ENCODE measurements around the gene DPH7. TPM values are rescaled to one million over a fixed set of nuclear protein-coding genes. Genes with fewer than 3 reads are reported as not detected.
A peak's percentile ranks its signal among the peaks of the same experiment; 100 is the strongest.

The DPH7 gene
- total RNA-seq, 1 experiment from 2014 or later = 35.9 TPM

GRCh38 chr9:137592767-137593166 is 14.0 kb upstream of the DPH7 start:
- Histone ChIP-seq H3K4me1 (ENCODE audit: control insufficient read depth, insufficient read depth, low read length) (peaks cover 3% of the 10 kb centered on the region; the same call in 1 of the 2 replicates), H3K27me3 (ENCODE audit: control insufficient read depth, insufficient read depth, low read length) (no peaks in the 10 kb centered on the region), H3K27ac (ENCODE audit: low read length) (no peak overlapping the region), H3K4me3 (ENCODE audit: low read depth in 2 of 2, low read length in 2 of 2) (no peak overlapping the region), H3K9me3 (ENCODE audit: control insufficient read depth, insufficient read depth, low read depth, low read length) (no peaks in the 10 kb centered on the region), H3K36me3 (ENCODE audit: control insufficient read depth, insufficient read depth, low read length) (no peaks in the 10 kb centered on the region; the same call in 1 of the 2 replicates)
- CTCF ChIA-PET = no interaction called here
- DNase-seq (ENCODE audit: low read depth, low spot score) (no peak), ATAC-seq (no peak)
- no TSS peak for BruUV-seq (replicated peaks)
- in situ Hi-C loops (cut with HindIII; ENCODE audit: low pct_unique_long_range_greater_than_20kb, low sequenced_read_pairs) = no loop called here
- intact Hi-C loops (cut with micrococcal nuclease; ENCODE audit: unreplicated experiment) = no loop called here
- no peak for TF ChIP-seq SIN3A (IDR thresholded peaks at IDR 0.05; ENCODE audit: borderline replicate concordance, insufficient read depth, low read depth, low read length)
- POLR2A ChIA-PET = no interaction called here

DNA sequence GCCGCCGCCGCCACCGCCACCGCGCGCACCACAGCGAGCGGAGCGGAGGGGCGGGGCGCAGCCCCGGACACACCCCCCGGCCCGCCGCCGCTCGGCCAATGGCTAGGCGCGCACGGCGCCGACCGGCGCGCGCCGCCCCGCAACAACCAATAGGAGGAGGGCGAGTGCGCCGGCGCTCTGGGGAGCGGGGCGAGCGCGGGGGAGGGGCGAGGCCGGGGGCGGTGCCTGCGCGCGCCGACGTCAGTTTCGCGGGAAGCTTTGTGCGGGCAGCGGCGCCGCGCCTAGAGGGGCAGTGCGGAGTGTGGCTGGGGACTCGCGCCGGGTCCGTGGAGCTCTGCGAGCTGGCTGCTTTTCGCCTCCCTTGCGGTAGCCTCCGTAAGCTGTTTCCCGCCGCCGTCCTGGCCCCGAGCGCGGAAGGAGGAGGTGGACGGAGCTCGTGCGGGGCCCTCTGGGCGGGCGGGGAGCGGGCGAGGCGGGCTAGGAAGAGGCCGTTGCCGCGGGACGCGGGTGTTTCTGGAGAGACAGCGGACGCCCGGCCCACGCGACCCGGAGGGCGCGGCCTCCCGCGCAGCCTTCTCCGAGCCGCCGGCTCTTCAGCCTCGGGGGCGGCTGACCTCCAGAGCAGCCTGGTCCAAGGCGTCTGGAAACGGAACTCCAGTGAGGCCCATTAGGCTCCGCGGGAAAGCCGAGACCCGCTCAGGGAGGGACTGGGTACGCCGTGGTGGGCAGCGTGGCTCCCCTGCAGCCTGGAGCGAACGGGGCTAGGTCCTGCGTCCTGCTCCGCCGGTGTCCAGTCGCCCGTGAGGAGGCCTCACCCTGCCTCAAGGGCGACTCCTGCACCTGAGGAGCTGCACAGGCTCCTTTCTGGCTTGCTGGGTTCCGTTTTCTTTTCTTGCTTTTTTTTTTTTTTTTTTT is 12.0 kb upstream of the DPH7 start, which contains the start of gene ZMYND19:
Gene ZMYND19 (minus strand): TSS at position 44 of the 915 bp plus-strand sequence. CDS start 249 bp downstream, outside the sequence.
- in situ Hi-C loops (cut with HindIII; ENCODE audit: low pct_unique_long_range_greater_than_20kb, low sequenced_read_pairs) (no loop called here), intact Hi-C loops (cut with micrococcal nuclease; ENCODE audit: unreplicated experiment) (no loop called here)
- H3K4me1 ChIP-seq (ENCODE audit: control insufficient read depth, insufficient read depth, low read length) = peaks cover 3% of the 10 kb centered on the region; the same call in 1 of the 2 replicates
- ChIA-PET POLR2A (interaction anchor here (0.6 kb wide), 2 partner anchors 14 to 149 kb away, joined by 3 to 8 read pairs; partner anchors contain the start of gene ENTPD8), CTCF (no interaction called here)
- TF ChIP-seq TCF7L2 (IDR thresholded peaks at IDR 0.05; ENCODE audit: low read depth, low read length) (no peak), SIN3A (IDR thresholded peaks at IDR 0.05; ENCODE audit: borderline replicate concordance, insufficient read depth, low read depth, low read length) (peak; percentile 83; the same call in 1 of the 2 replicates)
- TF ChIP-seq, protein P1, sequence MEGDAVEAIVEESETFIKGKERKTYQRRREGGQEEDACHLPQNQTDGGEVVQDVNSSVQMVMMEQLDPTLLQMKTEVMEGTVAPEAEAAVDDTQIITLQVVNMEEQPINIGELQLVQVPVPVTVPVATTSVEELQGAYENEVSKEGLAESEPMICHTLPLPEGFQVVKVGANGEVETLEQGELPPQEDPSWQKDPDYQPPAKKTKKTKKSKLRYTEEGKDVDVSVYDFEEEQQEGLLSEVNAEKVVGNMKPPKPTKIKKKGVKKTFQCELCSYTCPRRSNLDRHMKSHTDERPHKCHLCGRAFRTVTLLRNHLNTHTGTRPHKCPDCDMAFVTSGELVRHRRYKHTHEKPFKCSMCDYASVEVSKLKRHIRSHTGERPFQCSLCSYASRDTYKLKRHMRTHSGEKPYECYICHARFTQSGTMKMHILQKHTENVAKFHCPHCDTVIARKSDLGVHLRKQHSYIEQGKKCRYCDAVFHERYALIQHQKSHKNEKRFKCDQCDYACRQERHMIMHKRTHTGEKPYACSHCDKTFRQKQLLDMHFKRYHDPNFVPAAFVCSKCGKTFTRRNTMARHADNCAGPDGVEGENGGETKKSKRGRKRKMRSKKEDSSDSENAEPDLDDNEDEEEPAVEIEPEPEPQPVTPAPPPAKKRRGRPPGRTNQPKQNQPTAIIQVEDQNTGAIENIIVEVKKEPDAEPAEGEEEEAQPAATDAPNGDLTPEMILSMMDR (IDR thresholded peaks at IDR 0.05) = no peak
- ATAC-seq (peak; percentile 98), DNase-seq (ENCODE audit: low read depth, low spot score) (no peak)
- H3K4me3 ChIP-seq (ENCODE audit: low read depth in 2 of 2, low read length in 2 of 2) = peak within 1 kb of the TSS; percentile 59 to 63
- no peaks in the 10 kb centered on the region for H3K9me3 ChIP-seq (ENCODE audit: control insufficient read depth, insufficient read depth, low read depth, low read length)
- H3K36me3 ChIP-seq (ENCODE audit: control insufficient read depth, insufficient read depth, low read length) = no peaks in the 10 kb centered on the region; the same call in 1 of the 2 replicates
- BruUV-seq (replicated peaks) = no TSS peak
- no peaks in the 10 kb centered on the region for H3K27me3 ChIP-seq (ENCODE audit: control insufficient read depth, insufficient read depth, low read length)
- 0 out of 2 replicates have a peak within 1 kb of the TSS, but pooled peaks have one; percentile 54 for H3K27ac ChIP-seq (ENCODE audit: low read length)

DNA sequence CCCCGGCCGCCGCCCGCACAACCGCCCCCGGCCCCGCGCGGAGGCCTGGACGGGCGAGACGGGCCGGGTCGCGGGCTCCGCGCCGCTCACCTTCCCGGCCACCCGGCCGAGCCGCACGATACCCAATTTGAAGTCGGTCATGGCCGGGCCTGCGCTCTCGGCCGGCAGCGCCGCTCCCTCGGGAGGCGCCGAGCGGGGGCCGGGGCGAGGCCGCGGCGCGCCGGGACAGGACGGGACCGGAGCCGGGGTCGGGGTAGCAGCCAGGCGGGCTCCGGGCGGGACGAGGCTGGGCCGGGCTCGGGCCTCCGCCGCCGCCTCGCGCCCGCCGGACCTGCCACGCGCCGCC is 11.4 kb upstream of the DPH7 start:
- TF ChIP-seq SIN3A (IDR thresholded peaks at IDR 0.05; ENCODE audit: borderline replicate concordance, insufficient read depth, low read depth, low read length) (no peak), REST (IDR thresholded peaks at IDR 0.05; ENCODE audit: insufficient read depth in 1 of 2, low read depth in 2 of 2, low read length in 1 of 2) (no peak), POLR2AphosphoS5 (IDR thresholded peaks at IDR 0.05; ENCODE audit: low read depth, low read length) (no peak), TCF7L2 (IDR thresholded peaks at IDR 0.05; ENCODE audit: low read depth, low read length) (no peak)
- TF ChIP-seq, protein P1 (IDR thresholded peaks at IDR 0.05) = no peak
- in situ Hi-C loops (cut with HindIII; ENCODE audit: low pct_unique_long_range_greater_than_20kb, low sequenced_read_pairs) = no loop called here
- H3K9me3 ChIP-seq (ENCODE audit: control insufficient read depth, insufficient read depth, low read depth, low read length) = no peaks in the 10 kb centered on the region
- H3K4me3 ChIP-seq (ENCODE audit: low read depth in 2 of 2, low read length in 2 of 2) = peak overlapping the region in 1 of 2 experiments; percentile 57; a peak in 2 of 4 replicates
- ATAC-seq = peak; percentile 52
- H3K36me3 ChIP-seq (ENCODE audit: control insufficient read depth, insufficient read depth, low read length) = no peaks in the 10 kb centered on the region; the same call in 1 of the 2 replicates
- H3K27me3 ChIP-seq (ENCODE audit: control insufficient read depth, insufficient read depth, low read length) = no peaks in the 10 kb centered on the region
- peaks cover 3% of the 10 kb centered on the region; the same call in 1 of the 2 replicates for H3K4me1 ChIP-seq (ENCODE audit: control insufficient read depth, insufficient read depth, low read length)
- intact Hi-C loops (cut with micrococcal nuclease; ENCODE audit: unreplicated experiment) = no loop called here
- no peak for DNase-seq (ENCODE audit: low read depth, low spot score)
- ChIA-PET CTCF (no interaction called here), POLR2A (interaction anchor here (0.6 kb wide), 1 partner anchor 149 kb away, joined by 3 read pairs; the partner anchor contains the start of gene ENTPD8)
- BruUV-seq (replicated peaks) = no TSS peak
- no peak overlapping the region for H3K27ac ChIP-seq (ENCODE audit: low read length)
